Measurements from ENCODE around the gene DNAI4. TPM values are rescaled to one million over a fixed set of nuclear protein-coding genes. Genes with fewer than 3 reads are reported as not detected.

DNAI4 gene
- total and polyA plus RNA-seq, 9 of the 15 experiments (the other 6 are each of a cell fraction or from before 2014, with no cell fraction given), result 0.57 to 4.8 (median 2.6) TPM; not detected in 1

- Histone ChIP-seq H3K4me1 (replicated peaks in 1 of 2; ENCODE audit: control insufficient read depth in 2 of 2, insufficient read depth in 2 of 2, low read length in 2 of 2) (peaks cover 0 to 15% of the 10 kb centered on the region in 2 experiments; a peak in 2 of 5 replicates), H3K27ac (ENCODE audit: extremely low read depth, low read depth, low read length) (no peak overlapping the region), H4K20me1 (replicated peaks; ENCODE audit: control insufficient read depth, insufficient read depth, low read length) (no peaks in the 10 kb centered on the region), H3K9me1 (ENCODE audit: control insufficient read depth, insufficient read depth, low read length) (no peaks in the 10 kb centered on the region), H3K27me3 (ENCODE audit: control insufficient read depth in 2 of 2, insufficient read depth in 2 of 2, low read length in 2 of 2) (no peaks in the 10 kb centered on the region), H3K36me3 (ENCODE audit: control insufficient read depth, insufficient read depth, low read length) (peaks cover 3% of the 10 kb centered on the region; the same call in 1 of the 3 replicates), H3K4me2 (ENCODE audit: insufficient read depth, low read length) (no peak overlapping the region), H3K9me3 (replicated peaks; ENCODE audit: control insufficient read depth, insufficient read depth, low read depth, low read length) (peaks cover 4% of the 10 kb centered on the region), H3K9ac (ENCODE audit: insufficient read depth in 1 of 2, low read depth in 2 of 2, low read length in 2 of 2) (no peak overlapping the region), H3K79me2 (ENCODE audit: control insufficient read depth, insufficient read depth, low read length) (peaks cover 21% of the 10 kb centered on the region), H3K4me3 (no peak overlapping the region), H2AFZ (ENCODE audit: low read depth, low read length) (no peak overlapping the region)
- TF ChIP-seq, protein P1, sequence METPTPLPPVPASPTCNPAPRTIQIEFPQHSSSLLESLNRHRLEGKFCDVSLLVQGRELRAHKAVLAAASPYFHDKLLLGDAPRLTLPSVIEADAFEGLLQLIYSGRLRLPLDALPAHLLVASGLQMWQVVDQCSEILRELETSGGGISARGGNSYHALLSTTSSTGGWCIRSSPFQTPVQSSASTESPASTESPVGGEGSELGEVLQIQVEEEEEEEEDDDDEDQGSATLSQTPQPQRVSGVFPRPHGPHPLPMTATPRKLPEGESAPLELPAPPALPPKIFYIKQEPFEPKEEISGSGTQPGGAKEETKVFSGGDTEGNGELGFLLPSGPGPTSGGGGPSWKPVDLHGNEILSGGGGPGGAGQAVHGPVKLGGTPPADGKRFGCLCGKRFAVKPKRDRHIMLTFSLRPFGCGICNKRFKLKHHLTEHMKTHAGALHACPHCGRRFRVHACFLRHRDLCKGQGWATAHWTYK (CRISPR knock-in tag; IDR thresholded peaks at IDR 0.05), result no peak
- TF ChIP-seq, protein P2, sequence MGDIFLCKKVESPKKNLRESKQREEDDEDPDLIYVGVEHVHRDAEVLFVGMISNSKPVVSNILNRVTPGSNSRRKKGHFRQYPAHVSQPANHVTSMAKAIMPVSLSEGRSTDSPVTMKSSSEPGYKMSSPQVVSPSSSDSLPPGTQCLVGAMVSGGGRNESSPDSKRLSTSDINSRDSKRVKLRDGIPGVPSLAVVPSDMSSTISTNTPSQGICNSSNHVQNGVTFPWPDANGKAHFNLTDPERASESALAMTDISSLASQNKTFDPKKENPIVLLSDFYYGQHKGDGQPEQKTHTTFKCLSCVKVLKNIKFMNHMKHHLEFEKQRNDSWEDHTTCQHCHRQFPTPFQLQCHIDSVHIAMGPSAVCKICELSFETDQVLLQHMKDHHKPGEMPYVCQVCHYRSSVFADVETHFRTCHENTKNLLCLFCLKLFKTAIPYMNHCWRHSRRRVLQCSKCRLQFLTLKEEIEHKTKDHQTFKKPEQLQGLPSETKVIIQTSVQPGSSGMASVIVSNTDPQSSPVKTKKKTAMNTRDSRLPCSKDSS (IDR thresholded peaks at IDR 0.05; ENCODE audit: low read depth, partially characterized antibody), result no peak
- TF ChIP-seq ZFPM2 (CRISPR knock-in tag; IDR thresholded peaks at IDR 0.05), result no peak
- no peak for TF ChIP-seq SMARCA4 (IDR thresholded peaks at IDR 0.05)
- no peak for TF ChIP-seq NFATC3 (IDR thresholded peaks at IDR 0.05)
- TF ChIP-seq HNRNPLL (IDR thresholded peaks at IDR 0.05; ENCODE audit: low read depth, low read length, poor library complexity, severe bottlenecking), result no peak
- TF ChIP-seq, protein P3, sequence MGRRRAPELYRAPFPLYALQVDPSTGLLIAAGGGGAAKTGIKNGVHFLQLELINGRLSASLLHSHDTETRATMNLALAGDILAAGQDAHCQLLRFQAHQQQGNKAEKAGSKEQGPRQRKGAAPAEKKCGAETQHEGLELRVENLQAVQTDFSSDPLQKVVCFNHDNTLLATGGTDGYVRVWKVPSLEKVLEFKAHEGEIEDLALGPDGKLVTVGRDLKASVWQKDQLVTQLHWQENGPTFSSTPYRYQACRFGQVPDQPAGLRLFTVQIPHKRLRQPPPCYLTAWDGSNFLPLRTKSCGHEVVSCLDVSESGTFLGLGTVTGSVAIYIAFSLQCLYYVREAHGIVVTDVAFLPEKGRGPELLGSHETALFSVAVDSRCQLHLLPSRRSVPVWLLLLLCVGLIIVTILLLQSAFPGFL (CRISPR knock-in tag; IDR thresholded peaks at IDR 0.05), result no peak
- no peak for TF ChIP-seq SMAD3 (CRISPR knock-in tag; conservative IDR thresholded peaks at IDR 0.05)
- no peak for TF ChIP-seq SMARCE1 (IDR thresholded peaks at IDR 0.05)
- no peak for TF ChIP-seq ZNF707 (CRISPR knock-in tag; conservative IDR thresholded peaks at IDR 0.05)
- TF ChIP-seq MYBL2 (IDR thresholded peaks at IDR 0.05; ENCODE audit: low read depth), result no peak
- TF ChIP-seq MYBL2 (CRISPR knock-in tag; IDR thresholded peaks at IDR 0.05; ENCODE audit: borderline replicate concordance), result no peak
- TF ChIP-seq PHF8 (IDR thresholded peaks at IDR 0.05; ENCODE audit: borderline replicate concordance, low read length), result no peak
- TF ChIP-seq ZBTB49 (CRISPR knock-in tag; IDR thresholded peaks at IDR 0.05; ENCODE audit: borderline replicate concordance), result no peak
- TF ChIP-seq ZNF408 (CRISPR knock-in tag; IDR thresholded peaks at IDR 0.05; ENCODE audit: low read depth), result no peak
- intact Hi-C loops (cut with micrococcal nuclease) (no loop called here), in situ Hi-C loops (cut with MboI) (no loop called here)
- FAIRE-seq (no peak), ATAC-seq (no peak), DNase-seq (ENCODE audit: extremely low read depth in 1 of 4, low spot score in 3 of 4) (no peak)
- CTCF ChIA-PET (ENCODE audit: low intra/inter-chr PET ratio), result no interaction called here
- POLR2A ChIA-PET, result no interaction called here
- WGBS (ENCODE audit: insufficient coverage, low coverage, missing lambda C conversion rate), result 90% methylated on average over 1 of the region's 1 CpG
- no TSS peak for BruUV-seq (replicated peaks)
Measured at GRCh38 chr1:66919063-66919462, 5.6 kb downstream of the DNAI4 start.
